H1 (cell line): ENCODE results near the gene PDCD5. TPM values are rescaled to one million over a fixed set of nuclear protein-coding genes. Genes with fewer than 3 reads are reported as not detected.

Source experiments
- CTCF ChIA-PET: fragments of 300-600 bp; sonication (Branson Sonifier 250); formaldehyde crosslinking; loops from one replicate; lab custom pipeline; 2021; ENCODE audit not compliant: partially characterized antibody; lab: Charles Lee
- POLR2A ChIA-PET: fragments of 300-600 bp; sonication (Branson Sonifier 250); formaldehyde crosslinking; loops from one replicate; lab custom pipeline; 2021; ENCODE audit warnings: inconsistent platforms; ENCODE audit not compliant: partially characterized antibody; lab: Charles Lee
- DNase-seq, 2 experiments: peaks; one replicate each; pipeline versions ENCODE4 v3.0.0 to v3.0.0-alpha.2; 2010 to 2022; ENCODE audit warnings: low spot score in 2 of 2, low read depth in 1 of 2, mixed read lengths in 1 of 2
- FAIRE-seq: peaks from 2 replicates; lab custom pipeline; 2011; peaks lifted over from hg19 to GRCh38; lab: Jason Lieb, UNC
- H2AFZ ChIP-seq: 2 replicates; pipeline ENCODE4 v1.8.1; 2012; ENCODE audit warnings: low read length, inconsistent platforms
- H2AK5ac ChIP-seq: 2 replicates; pipeline ENCODE4 v1.6.1; 2013; ENCODE audit warnings: low read depth, low read length
- H2BK120ac ChIP-seq: replicated peaks from 2 replicates; pipeline ENCODE3; 2013; ENCODE audit warnings: low read depth, low read length, inconsistent platforms
- H2BK12ac ChIP-seq: 2 replicates; pipeline ENCODE4 v1.6.1; 2013; ENCODE audit warnings: low read depth, low read length
- H2BK15ac ChIP-seq: 2 replicates; pipeline ENCODE4 v1.6.1; 2013; ENCODE audit warnings: low read length
- H2BK20ac ChIP-seq: 2 replicates; pipeline ENCODE4 v1.6.1; 2013; ENCODE audit warnings: low read length
- H2BK5ac ChIP-seq: 2 replicates; pipeline ENCODE4 v1.6.1; 2013; ENCODE audit warnings: low read depth, low read length
- H3K14ac ChIP-seq: 2 replicates; pipeline ENCODE4 v1.6.1; 2013; ENCODE audit warnings: inconsistent platforms; ENCODE audit not compliant: insufficient read length
- H3K18ac ChIP-seq: 2 replicates; pipeline ENCODE4 v1.6.1; 2013; ENCODE audit warnings: low read length; ENCODE audit errors: extremely low read depth
- H3K23ac ChIP-seq: 2 replicates; pipeline ENCODE4 v1.6.1; 2013; ENCODE audit warnings: inconsistent platforms; ENCODE audit not compliant: insufficient read length
- H3K23me2 ChIP-seq: 2 replicates; pipeline ENCODE4 v1.6.1; 2013; ENCODE audit warnings: low read depth, low read length
- H3K27ac ChIP-seq: 2 replicates; pipeline ENCODE4 v1.6.1; 2011; ENCODE audit warnings: low read depth, low read length, inconsistent platforms
- H3K27me3 ChIP-seq, 4 experiments: replicated peaks in 1 of 4; 1 replicate in 1 of 4; 2 replicates in 3 of 4; pipeline versions ENCODE4 v1.6.1 to v1.8.1; 2011 to 2013; ENCODE audit warnings: low read length in 3 of 4, mild to moderate bottlenecking in 3 of 4, inconsistent platforms in 2 of 4, mixed read lengths in 2 of 4, moderate library complexity in 1 of 4; ENCODE audit not compliant: control insufficient read depth in 3 of 4, insufficient read depth in 3 of 4; ENCODE audit errors: extremely low read depth in 1 of 4
- H3K36me3 ChIP-seq, 4 experiments: 2 replicates each; pipeline versions ENCODE4 v1.6.1 to v1.8.1; 2011 to 2013; ENCODE audit warnings: mild to moderate bottlenecking in 4 of 4, low read length in 3 of 4, moderate library complexity in 2 of 4, control low read depth in 1 of 4, inconsistent platforms in 1 of 4; ENCODE audit not compliant: insufficient read depth in 4 of 4, control insufficient read depth in 2 of 4
- H3K4ac ChIP-seq: replicated peaks from 2 replicates; pipeline ENCODE3; 2013; ENCODE audit warnings: low read length, low read depth, mixed read lengths, inconsistent platforms; ENCODE audit not compliant: insufficient read length
- H3K4me1 ChIP-seq, 4 experiments: replicated peaks in 1 of 4; 1 replicate in 1 of 4; 2 replicates in 3 of 4; pipeline versions ENCODE4 v1.6.1 to v1.8.1; 2011 to 2013; ENCODE audit warnings: low read length in 3 of 4, inconsistent platforms in 2 of 4, mixed read lengths in 1 of 4; ENCODE audit not compliant: insufficient read depth in 4 of 4, control insufficient read depth in 3 of 4
- H3K4me2 ChIP-seq, 2 experiments: 2 replicates each; pipeline versions ENCODE4 v1.6.1 to v1.8.1; 2011 to 2013; ENCODE audit warnings: low read depth in 2 of 2, low read length in 2 of 2, control low read depth in 1 of 2, inconsistent platforms in 1 of 2, mild to moderate bottlenecking in 1 of 2; ENCODE audit not compliant: insufficient read depth in 1 of 2
- H3K4me3 ChIP-seq, 4 experiments: fragments of 200-600, 300-600 bp in 1 of 4; sonication (generic), shearing (Covaris generic), sonication (Bioruptor Twin) in 1 of 4; 2 replicates each; pipeline versions ENCODE4 v1.5.1 to v1.8.1; 2011 to 2016; ENCODE audit warnings: low read length in 4 of 4, low read depth in 3 of 4, control low read depth in 2 of 4, inconsistent platforms in 2 of 4, mild to moderate bottlenecking in 2 of 4, mixed read lengths in 1 of 4, moderate library complexity in 1 of 4; ENCODE audit not compliant: insufficient read depth in 2 of 4; ENCODE audit errors: extremely low read depth in 1 of 4
- H3K56ac ChIP-seq: replicated peaks from 2 replicates; pipeline ENCODE3; 2013; ENCODE audit warnings: low read depth, mild to moderate bottlenecking, mixed read lengths, low read length, inconsistent platforms; ENCODE audit not compliant: insufficient read length
- H3K79me1 ChIP-seq: 2 replicates; pipeline ENCODE4 v1.6.1; 2013; ENCODE audit warnings: low read depth, low read length, control low read depth
- H3K79me2 ChIP-seq, 2 experiments: 2 replicates each; pipeline versions ENCODE4 v1.6.1 to v1.8.1; 2012 to 2013; ENCODE audit warnings: low read length in 2 of 2, mild to moderate bottlenecking in 2 of 2, inconsistent platforms in 1 of 2; ENCODE audit not compliant: insufficient read depth in 2 of 2, control insufficient read depth in 1 of 2
- H3K9ac ChIP-seq, 4 experiments: replicated peaks in 1 of 4; 1 replicate in 1 of 4; 2 replicates in 3 of 4; pipeline versions ENCODE4 v1.6.1 to v1.8.1; 2011 to 2013; ENCODE audit warnings: low read depth in 3 of 4, low read length in 3 of 4, control low read depth in 2 of 4, mild to moderate bottlenecking in 2 of 4, moderate library complexity in 2 of 4, inconsistent platforms in 1 of 4; ENCODE audit errors: extremely low read depth in 1 of 4
- H3K9me3 ChIP-seq, 2 experiments: 2 replicates each; pipeline versions ENCODE4 v1.6.1 to v1.8.1; 2012 to 2013; ENCODE audit warnings: mild to moderate bottlenecking in 2 of 2, moderate library complexity in 2 of 2, control low read depth in 1 of 2, inconsistent platforms in 1 of 2, low read depth in 1 of 2, low read length in 1 of 2, mixed read lengths in 1 of 2; ENCODE audit not compliant: insufficient read depth in 2 of 2
- H4K20me1 ChIP-seq, 2 experiments: replicated peaks in 1 of 2; 2 replicates each; pipeline versions ENCODE3 to v1.8.1; 2011 to 2013; ENCODE audit warnings: inconsistent platforms in 2 of 2, low read length in 2 of 2, mild to moderate bottlenecking in 1 of 2; ENCODE audit not compliant: insufficient read depth in 2 of 2, control insufficient read depth in 1 of 2
- H4K5ac ChIP-seq: 2 replicates; pipeline ENCODE4 v1.6.1; 2013; ENCODE audit warnings: low read length, low read depth, mixed read lengths, inconsistent platforms; ENCODE audit not compliant: insufficient read length
- H4K8ac ChIP-seq: 2 replicates; pipeline ENCODE4 v1.8.0; 2013; ENCODE audit warnings: mild to moderate bottlenecking, moderate library complexity, low read length, inconsistent platforms; ENCODE audit not compliant: insufficient read depth; ENCODE audit errors: extremely low read depth
- H4K91ac ChIP-seq: replicated peaks from 2 replicates; pipeline ENCODE3; 2013; ENCODE audit warnings: low read length, mixed read lengths, inconsistent platforms; ENCODE audit not compliant: insufficient read length
- BACH1 ChIP-seq: IDR thresholded peaks from 2 replicates; pipeline ENCODE4 v1.6.1; 2012; ENCODE audit warnings: low read length, improper control_type of control experiment
- CBX5 ChIP-seq: fragments of 300-800, 300-1000 bp; sonication (generic); IDR thresholded peaks from 2 replicates; pipeline ENCODE4 v1.7.1; 2016; ENCODE audit warnings: antibody characterized with exemption, low read length, low read depth
- E2F6 ChIP-seq: IDR thresholded peaks from 2 replicates; pipeline ENCODE4 v1.6.1; 2012; ENCODE audit warnings: inconsistent platforms
- FOSL1 ChIP-seq: IDR thresholded peaks from 2 replicates; pipeline ENCODE4 v1.6.1; 2011; ENCODE audit warnings: mild to moderate bottlenecking, low read depth, low read length, moderate library complexity; ENCODE audit not compliant: insufficient read depth
- JUN ChIP-seq: IDR thresholded peaks from 2 replicates; pipeline ENCODE4 v1.6.1; 2011; ENCODE audit warnings: low read depth, mild to moderate bottlenecking, improper control_type of control experiment, low read length
- NRF1 ChIP-seq: IDR thresholded peaks from 2 replicates; pipeline ENCODE4 v1.6.1; 2011; ENCODE audit warnings: mild to moderate bottlenecking, low read depth, low read length, improper control_type of control experiment
- POLR2AphosphoS5 ChIP-seq: IDR thresholded peaks from 2 replicates; pipeline ENCODE4 v1.6.1; 2011; ENCODE audit warnings: low read depth, low read length
- POU5F1 ChIP-seq: IDR thresholded peaks from 2 replicates; pipeline ENCODE4 v1.6.1; 2011; ENCODE audit warnings: low read depth, mild to moderate bottlenecking, low read length, moderate library complexity
- RFX5 ChIP-seq: IDR thresholded peaks from 2 replicates; pipeline ENCODE4 v1.6.1; 2011; ENCODE audit warnings: low read depth, low read length, improper control_type of control experiment, borderline replicate concordance
- RXRA ChIP-seq: IDR thresholded peaks from 2 replicates; pipeline ENCODE4 v1.6.1; 2011; ENCODE audit warnings: low read depth, mild to moderate bottlenecking, low read length, moderate library complexity; ENCODE audit not compliant: insufficient read depth
- WGBS, 2 experiments: shearing (Covaris generic) in 1 of 2; methylation state at CpG; one replicate each; pipeline versions ENCODE4 v1.1.6 to v1.1.7; 2013 to 2015; ENCODE audit warnings: low lambda C conversion rate in 2 of 2, mixed read lengths in 2 of 2, inconsistent platforms in 1 of 2, low coverage in 1 of 2, missing lambda C conversion rate in 1 of 2; ENCODE audit not compliant: insufficient replicate concordance in 2 of 2, insufficient coverage in 1 of 2, insufficient read length in 1 of 2; ENCODE audit errors: extremely low coverage in 1 of 2, missing lambda C conversion rate in 1 of 2; 5-methylcytosine and 5-hydroxymethylcytosine counted together
- polyA plus RNA-seq, 7 experiments: library from polyadenylated mRNA; depleted of rRNA in 3 of 7; stranded (reverse) in 5 of 7; unstranded in 2 of 7; fragments of >200 nt in 5 of 7; fragments of 200-250 nt in 2 of 7; gene quantifications; 1 replicate in 5 of 7; 2 replicates in 1 of 7; 4 replicates in 1 of 7; pipeline versions ENCODE4 v1.2.1 to v1.2.3, GENCODE V29; 2011 to 2013; ENCODE audit warnings: missing spikeins in 2 of 7, mixed read lengths in 2 of 7
- total RNA-seq: library from RNA; stranded (reverse); fragmentation: NEBNext Ultra II Directional; extraction: Animal tissue kit (Norgen Biotek cat#: 25700); gene quantifications from 2 replicates; pipeline ENCODE4 v1.2.1, GENCODE V29; 2021

Gene PDCD5
- total and polyA plus RNA-seq, 2 of the 8 experiments (the other 6 are each of a cell fraction or from before 2014, with no cell fraction given) = 43.2 to 98.8 TPM

- Histone ChIP-seq H2BK20ac (no peak overlapping the region), H3K27me3 (no peaks in the 10 kb centered on the region), H2BK12ac (no peak overlapping the region), H2BK5ac (no peak overlapping the region), H4K5ac (no peak overlapping the region), H3K14ac (no peak overlapping the region), H2BK120ac (no peak overlapping the region), H3K9me3 (peaks cover 0 to 8% of the 10 kb centered on the region in 2 experiments; a peak in 1 of 4 replicates), H3K9ac (no peak overlapping the region), H3K27ac (no peak overlapping the region), H2BK15ac (no peak overlapping the region), H2AK5ac (no peak overlapping the region), H3K36me3 (peaks cover 3 to 71% (median 35%) of the 10 kb centered on the region in 4 experiments; a peak in 7 of 8 replicates), H4K8ac (no peak overlapping the region), H2AFZ (no peak overlapping the region), H3K4me2 (no peak overlapping the region), H3K4ac (no peak overlapping the region), H3K23ac (no peak overlapping the region), H3K4me1 (no peaks in the 10 kb centered on the region), H3K79me1 (no peaks in the 10 kb centered on the region), H3K23me2 (no peaks in the 10 kb centered on the region), H3K56ac (no peak overlapping the region), H3K18ac (no peak overlapping the region), H4K91ac (no peak overlapping the region), H3K4me3 (no peak overlapping the region), H3K79me2 (no peaks in the 10 kb centered on the region), H4K20me1 (peaks cover 0 to 1% of the 10 kb centered on the region in 2 experiments)
- FAIRE-seq (no peak), DNase-seq (no peak)
- ChIA-PET CTCF (interaction anchor here (1.4 kb wide), 1 partner anchor 56 kb away, joined by 3 read pairs; no protein-coding TSS in a partner anchor), POLR2A (no interaction called here)
- 87% methylated on average over 6 of the region's 6 CpGs; no CpG with 5 or more reads in 1 of the 2 experiments for WGBS, 2 experiments
- TF ChIP-seq E2F6 (no peak), RFX5 (no peak), RXRA (no peak), FOSL1 (no peak), BACH1 (no peak), NRF1 (no peak), POU5F1 (no peak), JUN (no peak), CBX5 (no peak), POLR2AphosphoS5 (no peak)
These were observed 14.5 kb downstream of the PDCD5 start for GRCh38 chr19:32595491-32595890.
